Kidney (tissue), 14 donors: ENCODE results near the gene AANAT. TPM values are rescaled to one million over a fixed set of nuclear protein-coding genes. Genes with fewer than 3 reads are reported as not detected.

ENCODE experiments used
- DNase-seq, 5 donors: peaks; one replicate each; pipeline ENCODE4 v3.0.0-alpha.2; 2013 to 2020
- FAIRE-seq: peaks from 2 replicates; lab custom pipeline; 2012; peaks lifted over from hg19 to GRCh38; lab: Jason Lieb, UNC
- H3K27ac ChIP-seq, 2 donors: one replicate each; pipeline ENCODE4 v1.7.0; 2013; ENCODE audit warnings: low read depth in 2 of 2, low read length in 2 of 2, inconsistent platforms in 1 of 2
- H3K27me3 ChIP-seq: one replicate; pipeline ENCODE4 v1.7.1; 2013; ENCODE audit warnings: low read length, inconsistent platforms; ENCODE audit not compliant: control insufficient read depth, insufficient read depth
- H3K36me3 ChIP-seq, 3 donors: one replicate each; pipeline versions ENCODE4 v1.7.0 to v1.7.1; 2013; ENCODE audit warnings: low read length in 3 of 3, control low read depth in 1 of 3, inconsistent platforms in 1 of 3; ENCODE audit not compliant: insufficient read depth in 3 of 3, control insufficient read depth in 2 of 3
- H3K4me1 ChIP-seq, 3 donors: one replicate each; pipeline versions ENCODE4 v1.7.0 to v1.7.1; 2013; ENCODE audit warnings: low read length in 3 of 3, inconsistent platforms in 1 of 3, low read depth in 1 of 3; ENCODE audit not compliant: control insufficient read depth in 2 of 3, insufficient read depth in 2 of 3
- H3K4me3 ChIP-seq, 3 donors: one replicate each; pipeline versions ENCODE4 v1.7.0 to v1.8.1; 2013; ENCODE audit warnings: low read length in 3 of 3, control low read depth in 1 of 3, inconsistent platforms in 1 of 3
- H3K9ac ChIP-seq, 3 donors: one replicate each; pipeline versions ENCODE4 v1.7.0 to v1.7.1; 2013; ENCODE audit warnings: low read length in 3 of 3, control low read depth in 1 of 3, inconsistent platforms in 1 of 3
- H3K9me3 ChIP-seq, 3 donors: one replicate each; pipeline versions ENCODE4 v1.7.0 to v1.7.1; 2013; ENCODE audit warnings: low read length in 3 of 3, control low read depth in 1 of 3, inconsistent platforms in 1 of 3; ENCODE audit not compliant: control insufficient read depth in 2 of 3, insufficient read depth in 1 of 3
- intact Hi-C: fragments of 100-400 bp; cut with DNase I; formaldehyde crosslinking; loops from one replicate; pipeline ENCODE4 v1.11.1; 2022
- polyA plus RNA-seq: library from polyadenylated mRNA; stranded (reverse); fragments of 350-450 nt; fragmentation: Illumina TruSeq; extraction: RNeasy Lipid Tissue Mini Kit (QIAGEN cat#74804); gene quantifications from one replicate; pipeline ENCODE4 v1.2.3, GENCODE V29; 2014; ENCODE audit warnings: low read depth, low replicate concordance; ENCODE audit not compliant: insufficient read depth
- total RNA-seq: library from RNA; stranded (reverse); fragmentation: NEBNext Ultra II Directional; extraction: Animal tissue kit (Norgen Biotek cat#: 25700); gene quantifications from one replicate; pipeline ENCODE4 v1.2.1, GENCODE V29; 2021
- TF ChIP-seq, protein P1 (sequence below): IDR thresholded peaks from 3 replicates; pipeline ENCODE4 v1.5.1; 2012; ENCODE audit warnings: mild to moderate bottlenecking, moderate library complexity, borderline replicate concordance; ENCODE audit not compliant: insufficient read depth; ENCODE audit errors: extremely low read depth
- donor health status: control.
- donor health status: control.
- donor health status: control.
- donor health status: control.
- donor health status: control.
- donor health status: DM: yes; HTN: yes; CAD: no.
- donor health status: Normal renal cell carcinoma (clear cell type).

Gene AANAT
- total and polyA plus RNA-seq, 2 donors from 2014 or later = not detected

DNA sequence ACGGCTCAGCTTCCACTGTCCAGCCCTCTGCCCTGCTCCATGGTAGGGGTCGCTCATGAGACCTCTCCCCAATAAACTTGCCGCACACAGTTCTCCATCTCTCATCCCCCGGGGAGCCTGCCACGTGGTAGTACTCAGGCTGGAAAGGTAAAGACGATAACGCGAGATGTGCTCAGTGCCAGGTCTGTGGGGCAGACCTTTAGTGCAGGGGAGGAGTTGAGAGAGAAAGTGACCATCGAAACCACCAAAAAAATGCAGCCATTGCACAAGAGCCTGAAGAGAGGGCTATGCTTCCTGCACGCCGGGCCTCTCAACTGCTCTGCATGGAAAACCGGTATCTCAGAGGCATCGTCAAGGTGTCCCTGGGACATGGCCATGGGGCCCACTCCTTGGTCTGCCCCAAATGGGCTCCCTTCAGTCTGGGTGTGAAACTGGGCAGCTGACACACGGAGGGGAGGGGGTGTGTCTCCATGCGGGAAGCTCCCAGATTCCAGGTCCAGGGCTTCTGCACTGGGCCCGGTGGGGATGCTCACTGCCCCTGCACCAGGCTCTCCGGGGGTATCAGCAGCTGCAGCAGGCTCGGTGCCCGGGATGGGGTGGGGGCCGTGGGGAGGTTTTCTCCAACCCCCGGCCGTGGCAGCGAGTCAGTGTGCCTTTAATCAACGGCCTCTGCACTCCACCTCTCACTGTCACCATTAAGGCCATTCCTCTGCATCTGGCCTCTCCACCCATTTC lies 4.7 kb upstream of the AANAT start:
- intact Hi-C loops = loop anchor here (5.0 kb wide), 1 partner anchor 45 kb away; no protein-coding TSS in a partner anchor
- H3K4me3 ChIP-seq = no peak overlapping the region
- H3K27me3 ChIP-seq = no peaks in the 10 kb centered on the region
- H3K9me3 ChIP-seq = no peaks in the 10 kb centered on the region
- peak in 1 of 5 donors; percentile 52 for DNase-seq
- no peaks in the 10 kb centered on the region for H3K36me3 ChIP-seq
- H3K9ac ChIP-seq = no peak overlapping the region
- TF ChIP-seq, protein P1, sequence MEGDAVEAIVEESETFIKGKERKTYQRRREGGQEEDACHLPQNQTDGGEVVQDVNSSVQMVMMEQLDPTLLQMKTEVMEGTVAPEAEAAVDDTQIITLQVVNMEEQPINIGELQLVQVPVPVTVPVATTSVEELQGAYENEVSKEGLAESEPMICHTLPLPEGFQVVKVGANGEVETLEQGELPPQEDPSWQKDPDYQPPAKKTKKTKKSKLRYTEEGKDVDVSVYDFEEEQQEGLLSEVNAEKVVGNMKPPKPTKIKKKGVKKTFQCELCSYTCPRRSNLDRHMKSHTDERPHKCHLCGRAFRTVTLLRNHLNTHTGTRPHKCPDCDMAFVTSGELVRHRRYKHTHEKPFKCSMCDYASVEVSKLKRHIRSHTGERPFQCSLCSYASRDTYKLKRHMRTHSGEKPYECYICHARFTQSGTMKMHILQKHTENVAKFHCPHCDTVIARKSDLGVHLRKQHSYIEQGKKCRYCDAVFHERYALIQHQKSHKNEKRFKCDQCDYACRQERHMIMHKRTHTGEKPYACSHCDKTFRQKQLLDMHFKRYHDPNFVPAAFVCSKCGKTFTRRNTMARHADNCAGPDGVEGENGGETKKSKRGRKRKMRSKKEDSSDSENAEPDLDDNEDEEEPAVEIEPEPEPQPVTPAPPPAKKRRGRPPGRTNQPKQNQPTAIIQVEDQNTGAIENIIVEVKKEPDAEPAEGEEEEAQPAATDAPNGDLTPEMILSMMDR = no peak
- H3K27ac ChIP-seq = no peak overlapping the region
- FAIRE-seq = no peak
- H3K4me1 ChIP-seq = no peaks in the 10 kb centered on the region

DNA sequence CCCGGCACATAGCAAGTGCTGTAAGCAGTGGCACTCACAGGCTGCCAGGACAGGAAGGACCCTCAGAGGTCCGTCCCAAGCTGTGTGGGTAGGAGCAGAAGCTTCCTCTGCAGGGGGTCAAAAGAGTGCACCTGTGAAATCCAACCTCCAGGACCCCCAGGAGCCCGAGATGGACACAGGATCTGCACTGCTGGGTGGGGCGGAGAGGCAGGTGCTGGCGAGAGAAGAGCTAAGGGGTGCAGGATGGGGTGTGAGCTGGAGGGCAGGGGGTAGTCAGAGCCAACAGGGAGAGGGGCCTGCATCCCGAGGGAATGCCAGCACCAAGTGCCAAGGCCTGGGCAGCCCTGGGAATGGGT lies 650 bp upstream of the AANAT start:
- intact Hi-C loops = no loop called here
- no peak for FAIRE-seq
- TF ChIP-seq, protein P1 = no peak
- no peaks in the 10 kb centered on the region for H3K4me1 ChIP-seq
- H3K9me3 ChIP-seq = no peaks in the 10 kb centered on the region
- no peak overlapping the region for H3K4me3 ChIP-seq
- no peak for DNase-seq
- H3K9ac ChIP-seq = no peak overlapping the region
- H3K27ac ChIP-seq = no peak overlapping the region
- H3K27me3 ChIP-seq = no peaks in the 10 kb centered on the region
- H3K36me3 ChIP-seq = no peaks in the 10 kb centered on the region

DNA sequence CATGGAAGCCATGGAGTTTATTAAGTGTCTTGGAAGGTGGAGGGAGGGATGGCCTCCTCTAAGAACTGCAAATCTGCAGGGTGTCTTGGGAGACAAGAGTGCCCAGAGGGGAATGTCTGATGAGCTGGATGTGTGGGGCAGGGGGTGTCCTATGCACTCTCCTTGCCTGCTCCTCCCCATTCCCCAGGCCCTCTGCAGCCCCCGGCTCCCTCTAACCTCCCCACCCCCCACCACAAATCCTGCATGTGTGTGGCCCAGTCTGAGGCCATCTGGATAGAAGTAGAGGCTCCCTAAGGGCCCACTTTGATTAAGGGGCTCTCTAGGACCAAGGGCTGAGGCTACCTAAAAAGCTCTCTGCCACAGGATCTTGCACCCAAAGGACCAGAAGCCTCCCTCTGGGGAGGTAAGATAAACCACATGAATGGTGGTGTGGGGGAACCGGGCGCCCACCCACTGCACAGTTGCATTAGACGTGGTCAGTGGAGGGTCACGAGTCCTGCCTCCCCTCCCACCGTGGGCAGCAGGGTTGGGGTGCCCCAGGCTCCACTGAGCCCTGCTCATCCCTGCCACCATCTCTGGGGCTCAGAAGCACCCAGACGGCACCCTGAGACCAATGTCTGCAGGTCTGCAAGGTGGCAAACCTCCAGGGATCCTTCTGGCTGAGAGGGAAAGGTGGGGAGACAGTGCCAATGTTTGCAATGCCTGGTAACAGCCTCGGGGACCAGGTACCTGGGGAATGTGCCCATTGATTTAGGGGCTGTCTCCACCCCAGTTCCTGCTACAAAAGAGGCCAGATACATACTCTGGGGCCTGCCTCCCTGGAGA lies 618 bp downstream of the AANAT start:
- DNase-seq (no peak), FAIRE-seq (no peak)
- TF ChIP-seq, protein P1 = no peak
- H3K4me1 ChIP-seq = no peaks in the 10 kb centered on the region
- no peak overlapping the region for H3K9ac ChIP-seq
- no peaks in the 10 kb centered on the region for H3K36me3 ChIP-seq
- H3K9me3 ChIP-seq = no peaks in the 10 kb centered on the region
- no peak overlapping the region for H3K27ac ChIP-seq
- H3K27me3 ChIP-seq = no peaks in the 10 kb centered on the region
- intact Hi-C loops = no loop called here
- H3K4me3 ChIP-seq = no peak overlapping the region
